Glomerular endothelial cell (primary cell): Measurements from ENCODE around the gene SLAMF9. TPM values are rescaled to one million over a fixed set of nuclear protein-coding genes. Genes with fewer than 3 reads are reported as not detected.

Experiments
- DNase-seq: peaks from one replicate; pipeline ENCODE4 v3.0.0-alpha.2; 2011; ENCODE audit warnings: low read depth, low spot score; ENCODE audit errors: extremely low read depth
- total RNA-seq: library from RNA; depleted of rRNA; stranded (reverse); fragments of >200 nt; gene quantifications from 2 replicates; pipeline ENCODE4 v1.2.3, GENCODE V29; 2015

The SLAMF9 gene
- total RNA-seq, 1 donor from 2014 or later, result not detected

DNA sequence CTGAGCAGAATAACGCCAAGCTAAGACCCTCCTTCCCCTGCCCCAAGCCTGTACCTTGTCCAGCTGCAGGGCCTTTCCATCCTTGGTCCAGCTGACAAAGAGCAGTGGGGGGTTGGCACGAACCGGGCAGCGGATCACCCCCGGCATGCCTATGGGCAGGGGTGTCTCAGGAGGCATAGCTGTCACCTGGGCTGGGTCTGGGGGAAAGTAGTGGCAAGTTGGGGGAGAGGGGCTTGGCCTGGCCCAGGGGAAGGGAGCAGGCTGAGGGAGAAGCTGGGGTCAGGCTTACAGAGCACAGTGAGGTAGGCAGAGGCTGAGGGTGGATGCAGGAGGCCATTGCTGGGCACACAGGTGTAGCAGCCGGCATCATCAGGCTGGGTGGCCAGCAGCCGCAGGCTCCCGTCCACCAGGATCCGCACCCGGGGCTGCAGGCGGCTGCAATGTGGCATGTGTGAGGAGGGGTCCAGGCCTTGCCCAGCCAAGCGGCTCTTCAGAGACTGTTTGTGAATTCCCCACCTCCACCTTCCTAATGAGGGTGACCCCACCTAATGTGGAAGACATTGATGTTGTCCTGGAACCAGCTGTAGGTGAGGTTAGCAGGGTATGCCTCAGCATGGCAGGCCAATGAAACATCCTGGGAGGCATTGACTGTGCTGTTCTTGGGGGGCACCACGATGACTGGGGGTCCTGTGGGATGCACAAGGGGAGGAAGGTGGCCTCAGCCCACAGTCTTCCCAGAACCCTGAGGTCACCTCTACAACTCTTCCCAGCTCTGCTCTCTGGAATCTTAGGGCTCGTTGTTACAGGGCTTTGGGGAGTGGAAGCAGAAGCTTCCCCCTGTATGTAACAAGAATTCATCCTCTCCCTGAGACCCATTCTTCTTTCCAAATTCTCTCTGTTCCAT lies 19.6 kb downstream of the SLAMF9 start:
- DNase-seq, result no peak

DNA sequence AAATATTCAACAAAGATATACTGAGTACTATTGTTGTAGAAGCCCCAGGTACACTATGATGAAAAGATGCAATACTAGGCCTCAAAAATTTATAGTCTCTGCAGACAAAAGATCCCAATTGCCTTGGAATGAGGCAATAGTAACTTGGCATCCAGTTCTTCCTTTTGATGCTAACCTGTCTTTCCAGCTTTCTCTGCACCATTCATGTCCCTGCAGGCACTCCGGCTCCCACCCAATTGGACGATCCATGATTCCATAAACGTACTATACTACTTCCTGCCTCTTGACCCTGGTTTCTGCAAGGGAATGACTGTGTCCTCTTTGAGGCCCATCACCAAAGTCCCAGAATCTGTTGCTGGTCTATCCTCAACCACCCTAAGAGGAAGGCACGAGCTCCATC lies 20.7 kb downstream of the SLAMF9 start:
- DNase-seq, result no peak

GRCh38 chr1:159932296-159933285 lies 21.4 kb downstream of the SLAMF9 start:
- DNase-seq, result no peak

- DNase-seq, result no peak
Measured at GRCh38 chr1:159931795-159932173, 22.3 kb downstream of the SLAMF9 start.

DNA sequence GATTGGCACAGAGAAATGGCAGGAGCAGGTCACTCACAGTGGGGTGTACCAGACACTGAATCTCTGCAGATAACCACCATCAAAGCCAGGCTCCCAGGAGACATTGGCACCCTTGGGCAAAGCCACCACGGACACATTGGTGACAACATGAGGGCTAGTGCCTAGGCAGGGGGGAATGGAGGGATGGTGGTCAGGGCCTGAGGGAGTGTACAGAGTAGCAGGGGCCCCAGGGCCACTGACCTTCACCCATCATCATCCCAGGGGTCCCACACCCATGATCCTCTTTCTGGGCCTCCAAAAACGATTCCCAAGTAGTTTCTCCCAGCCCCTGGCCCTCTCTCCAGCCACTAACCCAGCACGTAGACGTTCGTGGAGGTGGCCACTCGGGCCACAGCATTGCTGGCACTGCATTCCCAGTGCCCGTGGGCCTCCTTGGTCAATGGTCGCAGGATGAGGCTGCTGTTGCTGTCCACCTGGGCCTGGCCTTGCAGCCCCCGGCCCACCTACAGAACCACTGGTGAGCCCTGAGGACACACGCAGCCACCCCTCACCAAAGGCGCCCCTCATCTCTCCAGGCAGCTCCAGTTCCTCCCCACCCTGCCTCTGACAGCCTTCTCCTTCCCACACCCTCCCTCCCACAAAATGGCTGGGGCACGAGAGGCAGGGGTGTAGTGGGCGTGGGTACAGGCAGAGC lies 22.8 kb downstream of the SLAMF9 start:
- no peak for DNase-seq

DNA sequence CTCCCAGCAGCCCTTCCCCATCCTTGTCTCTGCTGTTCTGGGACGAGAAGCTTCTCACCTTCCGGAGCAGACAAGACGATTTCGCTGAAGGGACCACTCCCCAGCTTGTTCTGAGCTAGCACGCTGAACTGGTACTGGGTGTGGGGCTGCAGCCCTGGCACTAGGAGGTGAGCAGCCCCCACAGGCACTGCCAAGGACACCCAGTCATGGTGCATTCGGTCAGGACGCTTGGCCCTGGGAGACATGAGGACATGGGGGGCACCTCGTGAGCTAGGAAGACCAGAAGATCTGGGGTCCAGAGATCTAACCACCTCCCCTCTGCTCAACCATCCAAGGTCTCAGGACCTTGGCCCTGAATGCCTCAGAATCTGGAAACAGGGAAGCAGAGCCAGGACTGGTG lies 23.4 kb downstream of the SLAMF9 start:
- no peak for DNase-seq

- DNase-seq, result no peak
Measured at GRCh38 chr1:159930216-159930615, 23.8 kb downstream of the SLAMF9 start.

DNA sequence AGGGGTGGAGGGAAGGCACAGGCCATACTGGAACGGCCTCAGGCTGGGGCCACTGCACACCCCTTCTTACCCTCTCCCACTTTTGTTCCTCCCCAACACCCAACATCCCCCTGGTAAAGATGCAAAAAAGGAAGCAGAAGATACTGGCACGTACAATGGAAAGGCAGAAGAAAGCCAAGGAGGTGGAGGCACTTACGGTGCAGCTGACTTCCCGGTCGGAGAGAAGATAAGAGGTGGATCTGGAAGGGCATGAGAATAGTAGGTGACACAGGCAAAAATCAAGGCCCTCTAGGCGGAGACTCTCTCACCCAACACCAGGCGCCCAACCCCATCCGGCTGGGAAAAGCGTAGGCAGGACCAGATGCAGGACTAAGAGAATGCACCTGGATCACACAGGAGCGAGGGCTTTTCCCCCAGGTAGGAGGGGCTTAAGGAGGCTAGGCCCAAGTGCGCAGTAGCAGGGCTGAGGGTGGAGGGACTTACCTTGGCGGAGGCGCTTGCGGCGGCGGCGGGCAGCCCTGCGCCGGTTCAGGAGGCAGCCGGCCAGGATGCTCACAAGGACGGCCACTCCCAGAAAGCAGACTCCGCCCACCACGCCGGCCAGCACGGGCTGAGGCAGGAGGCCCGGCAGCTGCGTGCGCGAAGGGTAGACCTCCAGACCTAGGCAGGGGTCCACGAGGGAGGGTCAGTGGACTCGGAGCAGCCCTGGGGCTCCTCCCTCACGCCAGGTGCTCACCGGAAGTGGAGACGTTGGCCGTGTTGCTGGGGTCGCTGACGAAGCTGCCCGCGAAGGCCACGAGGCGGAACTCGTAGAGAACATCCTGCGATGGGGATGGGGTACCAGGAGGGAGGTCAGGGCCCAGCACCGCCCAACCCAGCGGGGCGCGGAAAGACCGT lies 24.6 kb downstream of the SLAMF9 start:
- no peak for DNase-seq

- no peak for DNase-seq
Measured at GRCh38 chr1:159928491-159929050, 25.5 kb downstream of the SLAMF9 start.

- DNase-seq, result no peak
Measured at GRCh38 chr1:159927849-159928431, 26.1 kb downstream of the SLAMF9 start.

DNA sequence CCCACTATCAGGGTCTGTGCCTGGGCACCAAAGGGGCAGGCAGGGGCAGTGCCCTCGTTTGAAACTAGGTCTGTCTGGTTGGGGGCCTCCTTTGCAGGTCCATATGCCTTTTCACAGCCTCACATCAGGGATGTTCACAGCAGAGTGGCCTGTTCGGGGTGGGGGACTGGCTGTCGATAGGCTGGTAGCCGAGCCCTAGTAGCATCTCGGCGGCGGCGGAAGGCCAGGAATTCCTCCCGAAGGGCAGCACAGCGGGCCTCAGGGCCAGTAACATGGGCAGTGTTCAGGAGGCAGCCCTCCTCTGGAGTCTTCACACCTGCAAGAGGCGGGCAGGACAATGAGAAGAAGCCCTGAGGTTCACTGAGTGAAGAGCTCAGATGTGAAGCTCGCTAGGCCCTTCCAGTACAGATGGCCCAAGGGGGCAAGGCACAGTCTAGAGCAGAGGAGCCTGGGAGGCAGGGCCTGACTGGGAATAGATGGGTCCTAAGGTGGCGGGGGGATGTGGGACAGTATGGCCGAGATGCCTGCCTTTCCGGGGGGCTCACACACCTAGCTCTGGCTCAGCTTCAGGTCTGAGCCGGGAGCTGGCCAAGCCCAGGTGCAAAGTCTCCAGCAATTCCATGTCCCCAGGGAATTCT lies 26.7 kb downstream of the SLAMF9 start:
- no peak for DNase-seq

- no peak for DNase-seq
Measured at GRCh38 chr1:159925719-159926078, 28.3 kb downstream of the SLAMF9 start.

GRCh38 chr1:159924791-159925718 lies 29.0 kb downstream of the SLAMF9 start, which contains the start of gene TAGLN2:
TSS of gene TAGLN2 (minus strand) at chr1:159925507. CDS start at chr1:159920509, 4,998 bp downstream.
- DNase-seq, result no peak

GRCh38 chr1:159924025-159924790 lies 29.8 kb downstream of the SLAMF9 start:
- DNase-seq, result no peak

DNA sequence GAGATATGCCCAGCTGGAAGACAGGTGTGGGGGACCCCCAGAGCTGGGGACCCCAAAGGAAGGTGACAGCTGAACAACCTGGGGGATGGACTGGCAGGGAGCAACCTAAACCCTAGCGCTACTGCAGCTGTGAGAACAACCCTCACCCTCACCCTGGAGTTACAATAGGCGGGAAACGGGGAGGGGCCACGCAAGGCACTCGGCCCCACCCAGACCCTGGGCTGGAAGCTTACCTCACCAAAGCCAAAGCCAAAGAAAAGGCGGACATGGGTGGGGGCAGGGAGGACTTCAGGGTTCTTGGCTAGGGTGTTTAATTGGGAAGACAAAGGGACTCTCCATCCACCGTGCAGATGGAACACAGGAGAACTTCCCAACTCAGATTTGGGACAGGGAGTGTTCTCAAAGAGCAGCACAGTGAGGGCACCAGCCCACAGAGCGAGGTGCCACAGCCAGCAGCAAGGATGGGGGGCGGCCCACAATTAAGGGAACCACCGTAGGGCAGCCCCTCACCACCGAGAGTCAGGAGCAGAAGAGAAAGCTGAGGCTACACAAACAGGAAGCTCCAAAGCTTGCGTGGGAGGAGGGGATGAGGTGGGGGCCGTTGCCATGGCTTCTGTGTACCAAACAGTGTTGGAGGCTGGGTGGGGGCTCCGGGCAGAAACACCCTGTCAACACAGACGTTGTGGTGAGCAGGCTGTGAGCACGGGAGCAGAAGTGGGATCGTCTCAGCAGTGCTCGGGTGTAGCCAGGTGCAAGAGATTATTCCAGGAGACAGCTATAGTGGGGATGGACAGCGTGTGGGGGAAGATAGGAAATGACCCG lies 30.6 kb downstream of the SLAMF9 start:
- no peak for DNase-seq
